HepG2 (cell line): Measurements from ENCODE around the gene HECTD1. TPM values are rescaled to one million over a fixed set of nuclear protein-coding genes. Genes with fewer than 3 reads are reported as not detected.

Source experiments
- ARNTL ChIP-seq: sonication (generic); formaldehyde crosslinking; IDR thresholded peaks from 2 replicates; pipeline ENCODE4 v1.4.0; 2020; ENCODE audit warnings: mild to moderate bottlenecking, missing genetic modification reagents
- ATM ChIP-seq: fragments of 450-650 bp; IDR thresholded peaks from 2 replicates; pipeline ENCODE4 v1.7.1; 2017; ENCODE audit warnings: mild to moderate bottlenecking, borderline replicate concordance
- HMGA1 ChIP-seq: sonication (generic); formaldehyde crosslinking; conservative IDR thresholded peaks from 2 replicates; pipeline ENCODE4 v1.4.0; 2020; ENCODE audit warnings: missing genetic modification reagents
- HNF1B ChIP-seq: sonication (generic); formaldehyde crosslinking; IDR thresholded peaks from 2 replicates; pipeline ENCODE4 v1.5.1; 2020; ENCODE audit warnings: mild to moderate bottlenecking, moderate library complexity, missing genetic modification reagents
- JUNB ChIP-seq: sonication (generic); formaldehyde crosslinking; IDR thresholded peaks from 2 replicates; pipeline ENCODE4 v1.8.0; 2022; ENCODE audit warnings: missing genetic modification reagents, mild to moderate bottlenecking, borderline replicate concordance
- KDM6A ChIP-seq: IDR thresholded peaks from 2 replicates; pipeline ENCODE4 v1.6.1; 2016; ENCODE audit warnings: low read depth
- NCOA2 ChIP-seq: sonication (generic); formaldehyde crosslinking; IDR thresholded peaks from 2 replicates; pipeline ENCODE4 v1.8.0; 2022; ENCODE audit warnings: inconsistent platforms
- NPAS2 ChIP-seq: sonication (generic); formaldehyde crosslinking; IDR thresholded peaks from 2 replicates; pipeline ENCODE4 v1.8.0; 2022; ENCODE audit warnings: mild to moderate bottlenecking, missing genetic modification reagents, borderline replicate concordance
- PPARG ChIP-seq: conservative IDR thresholded peaks from 2 replicates; pipeline ENCODE4 v1.6.1; 2016; ENCODE audit warnings: missing biosample characterization, missing genetic modification reagents
- RFX3 ChIP-seq: IDR thresholded peaks from 2 replicates; pipeline ENCODE4 v1.6.1; 2016; ENCODE audit warnings: missing biosample characterization, missing genetic modification reagents
- SPEN ChIP-seq: sonication (generic); formaldehyde crosslinking; IDR thresholded peaks from 2 replicates; pipeline ENCODE4 v1.5.1; 2020; ENCODE audit warnings: low read depth, mild to moderate bottlenecking, missing genetic modification reagents
- YY1 ChIP-seq: IDR thresholded peaks from 2 replicates; pipeline ENCODE4 v1.6.1; 2011; ENCODE audit warnings: low read length, low read depth, moderate library complexity, mild to moderate bottlenecking; ENCODE audit not compliant: insufficient read depth, insufficient replicate concordance
- ZFP91 ChIP-seq: sonication (generic); formaldehyde crosslinking; IDR thresholded peaks from 2 replicates; pipeline ENCODE4 v1.9.0; 2022; ENCODE audit warnings: missing genetic modification reagents, mild to moderate bottlenecking, borderline replicate concordance
- ZHX1 ChIP-seq: sonication (generic); formaldehyde crosslinking; IDR thresholded peaks from 2 replicates; pipeline ENCODE4 v1.8.1; 2022; ENCODE audit warnings: low read depth, mild to moderate bottlenecking, missing genetic modification reagents
- ZNF124 ChIP-seq: sonication (generic); formaldehyde crosslinking; IDR thresholded peaks from 2 replicates; pipeline ENCODE4 v1.4.0; 2020; ENCODE audit warnings: missing genetic modification reagents
- ZNF280D ChIP-seq: sonication (generic); formaldehyde crosslinking; IDR thresholded peaks from 2 replicates; pipeline ENCODE4 v1.5.1; 2020; ENCODE audit warnings: mild to moderate bottlenecking, missing genetic modification reagents
- ZNF510 ChIP-seq: sonication (generic); formaldehyde crosslinking; IDR thresholded peaks from 2 replicates; pipeline ENCODE4 v1.4.0; 2020; ENCODE audit warnings: low read depth, mild to moderate bottlenecking, missing genetic modification reagents
- ZSCAN21 ChIP-seq: sonication (generic); formaldehyde crosslinking; IDR thresholded peaks from 2 replicates; pipeline ENCODE4 v1.8.0; 2022; ENCODE audit warnings: mild to moderate bottlenecking, missing genetic modification reagents, moderate library complexity, borderline replicate concordance
- polyA plus RNA-seq, 8 experiments: library from polyadenylated mRNA; depleted of rRNA in 3 of 8; stranded (reverse) in 7 of 8; unstranded in 1 of 8; fragments of >200 nt; fragmentation: Illumina TruSeq in 4 of 8; extraction: Trizol in 4 of 8; gene quantifications; 2 replicates each; pipeline versions ENCODE4 v1.2.1 to v1.2.3, GENCODE V29; 2011 to 2016; ENCODE audit warnings: low read depth in 4 of 8, missing spikeins in 1 of 8, mixed read lengths in 1 of 8; ENCODE audit not compliant: insufficient read depth in 1 of 8
- total RNA-seq, 5 experiments: library from RNA; depleted of rRNA; stranded (reverse); fragments of >200 nt; fragmentation: Illumina TruSeq; extraction: Trizol; gene quantifications; 2 replicates each; pipeline ENCODE4 v1.2.3, GENCODE V29; 2016; ENCODE audit warnings: low read depth in 1 of 5

The HECTD1 gene
- total and polyA plus RNA-seq, 2 of the 13 experiments (the other 11 are each of a cell fraction or from before 2014, with no cell fraction given): 312 to 560 TPM

- TF ChIP-seq JUNB (CRISPR knock-in tag) (0 out of 2 replicates have a peak, but pooled peaks have one; percentile 42), YY1 (peak; percentile 51), RFX3 (CRISPR knock-in tag) (no peak), NPAS2 (CRISPR knock-in tag) (no peak), ATM (no peak), ARNTL (0 out of 2 replicates have a peak, but pooled peaks have one; percentile 30), ZNF510 (CRISPR knock-in tag) (no peak), PPARG (CRISPR knock-in tag) (peak; percentile 58), ZNF124 (CRISPR knock-in tag) (peak; percentile 65; the same call in 1 of the 2 replicates), ZFP91 (CRISPR knock-in tag) (peak; percentile 50; the same call in 1 of the 2 replicates), KDM6A (CRISPR knock-in tag) (peak; percentile 54; the same call in 1 of the 2 replicates), HNF1B (peak; percentile 90), HMGA1 (CRISPR knock-in tag) (no peak), SPEN (peak; percentile 41; the same call in 1 of the 2 replicates), ZHX1 (CRISPR knock-in tag) (peak; percentile 66; the same call in 1 of the 2 replicates), NCOA2 (peak; percentile 71), ZSCAN21 (CRISPR knock-in tag) (no peak), ZNF280D (CRISPR knock-in tag) (peak; percentile 94)
Observed at GRCh38 chr14:31251028-31251958, 43.7 kb upstream of the HECTD1 start (continued).
